A549 (cell line): ENCODE measurements around the gene USP12. TPM values are rescaled to one million over a fixed set of nuclear protein-coding genes. Genes with fewer than 3 reads are reported as not detected.

Experiments used
- ATAC-seq, 2 experiments: fragments of 200-7000 bp in 1 of 2; fragments of >200 bp in 1 of 2; cut with Nextera tagmentation in 1 of 2; cut with Tn5 transposase in 1 of 2; 3 replicates each; pipeline versions ENCODE4 v1.8.0 to v1.9.1; 2018 to 2020; ENCODE audit warnings: mild to moderate bottlenecking in 1 of 2, moderate library complexity in 1 of 2
- CTCF ChIA-PET: fragments of 300-600 bp; sonication (Branson Sonifier 250); formaldehyde crosslinking; extraction: SDS; loops from one replicate; lab custom pipeline; 2021; ENCODE audit warnings: antibody characterized with exemption, inconsistent platforms; lab: Yijun Ruan, JAX
- POLR2A ChIA-PET: fragments of 350-600 bp; formaldehyde crosslinking; extraction: SDS; loops from one replicate; lab custom pipeline; 2021; ENCODE audit warnings: antibody characterized with exemption, inconsistent platforms; lab: Yijun Ruan, JAX
- DNase-seq, 2 experiments: peaks; one replicate each; pipeline versions ENCODE4 v3.0.0 to v3.0.0-alpha.2; 2011 to 2016; ENCODE audit warnings: low read depth in 1 of 2, low spot score in 1 of 2
- FAIRE-seq: peaks from 2 replicates; lab custom pipeline; 2011; peaks lifted over from hg19 to GRCh38; lab: Jason Lieb, UNC
- H3K27ac ChIP-seq, 2 experiments: fragments of >200 bp; sonication (Bioruptor Twin); formaldehyde crosslinking; 3 replicates each; pipeline ENCODE4 v1.5.1; 2016 to 2017
- H3K4me1 ChIP-seq: fragments of >200 bp; sonication (Bioruptor Twin); formaldehyde crosslinking; 3 replicates; pipeline ENCODE4 v1.6.1; 2016
- H3K4me2 ChIP-seq: fragments of >200 bp; sonication (Bioruptor Twin); formaldehyde crosslinking; 3 replicates; pipeline ENCODE4 v1.6.1; 2016
- H3K4me3 ChIP-seq: fragments of >200 bp; sonication (Bioruptor Twin); formaldehyde crosslinking; 3 replicates; pipeline ENCODE4 v1.5.1; 2016
- H3K9me3 ChIP-seq: fragments of >200 bp; sonication (Bioruptor Twin); formaldehyde crosslinking; 3 replicates; pipeline ENCODE4 v1.6.1; 2016
- BHLHE40 ChIP-seq: IDR thresholded peaks from 2 replicates; pipeline ENCODE4 v1.6.1; 2012; ENCODE audit warnings: low read depth, low read length, inconsistent platforms
- CBX2 ChIP-seq: fragments of 200-600 bp; sonication (generic); IDR thresholded peaks from 2 replicates; pipeline ENCODE4 v1.6.1; 2016; ENCODE audit warnings: low read depth, mild to moderate bottlenecking, borderline replicate concordance
- EHMT2 ChIP-seq: fragments of 200-600 bp; sonication (generic); IDR thresholded peaks from 2 replicates; pipeline ENCODE4 v1.6.1; 2016; ENCODE audit warnings: antibody characterized with exemption, low read depth, mild to moderate bottlenecking, moderate library complexity
- FOSL2 ChIP-seq, 2 experiments: fragments of 450-650 bp in 1 of 2; fragments of >200 bp in 1 of 2; sonication (Bioruptor Twin) in 1 of 2; formaldehyde crosslinking; IDR thresholded peaks; 2 replicates each; pipeline versions ENCODE4 v1.5.0 to v1.6.1; 2016 to 2020; ENCODE audit warnings: mild to moderate bottlenecking in 1 of 2, moderate library complexity in 1 of 2
- FOXS1 ChIP-seq: fragments of 250-450 bp; sonication (Bioruptor Pico); IDR thresholded peaks from 2 replicates; pipeline ENCODE4 v1.5.0; 2020; ENCODE audit warnings: mild to moderate bottlenecking, moderate library complexity
- HEYL ChIP-seq: fragments of 250-450 bp; sonication (Bioruptor Pico); IDR thresholded peaks from 2 replicates; pipeline ENCODE4 v1.8.0; 2021; ENCODE audit warnings: mild to moderate bottlenecking, moderate library complexity
- KDM1A ChIP-seq: fragments of 200-600 bp; sonication (generic); IDR thresholded peaks from 2 replicates; pipeline ENCODE4 v1.6.1; 2016; ENCODE audit warnings: low read depth, mild to moderate bottlenecking
- KDM5A ChIP-seq: fragments of 200-600 bp; sonication (generic); IDR thresholded peaks from 2 replicates; pipeline ENCODE4 v1.6.1; 2016; ENCODE audit warnings: antibody characterized with exemption, mild to moderate bottlenecking
- MYC ChIP-seq: IDR thresholded peaks from 2 replicates; pipeline ENCODE4 v1.6.1; 2012; ENCODE audit warnings: mild to moderate bottlenecking, inconsistent platforms, low read length, improper control_type of control experiment, borderline replicate concordance
- NPAS2 ChIP-seq: fragments of 250-450 bp; sonication (Bioruptor Pico); IDR thresholded peaks from 2 replicates; pipeline ENCODE4 v1.8.0; 2022; ENCODE audit warnings: mild to moderate bottlenecking, moderate library complexity, borderline replicate concordance
- NR3C1 ChIP-seq: fragments of >200 bp; sonication (Bioruptor Twin); formaldehyde crosslinking; IDR thresholded peaks from 3 replicates; pipeline ENCODE4 v1.6.1; 2017
- PHF8 ChIP-seq: fragments of 200-600 bp; sonication (generic); IDR thresholded peaks from 2 replicates; pipeline ENCODE4 v1.6.1; 2016; ENCODE audit warnings: low read depth, mild to moderate bottlenecking, antibody characterized with exemption, moderate library complexity, borderline replicate concordance
- RAD21 ChIP-seq, 2 experiments: fragments of >200 bp in 1 of 2; sonication (Bioruptor Twin) in 1 of 2; formaldehyde crosslinking in 1 of 2; IDR thresholded peaks in 1 of 2; conservative IDR thresholded peaks in 1 of 2; 2 replicates in 1 of 2; 3 replicates in 1 of 2; pipeline ENCODE4 v1.6.1; 2012 to 2018; ENCODE audit warnings: inconsistent platforms in 1 of 2
- RARB ChIP-seq: fragments of 250-450 bp; sonication (Bioruptor Pico); IDR thresholded peaks from 2 replicates; pipeline ENCODE4 v1.8.0; 2021; ENCODE audit warnings: mild to moderate bottlenecking, moderate library complexity
- RNF2 ChIP-seq: fragments of 200-600 bp; sonication (generic); IDR thresholded peaks from 2 replicates; pipeline ENCODE4 v1.6.1; 2016; ENCODE audit warnings: low read depth, mild to moderate bottlenecking, antibody characterized with exemption, moderate library complexity, borderline replicate concordance
- ZC3H11A ChIP-seq: fragments of 450-650 bp; IDR thresholded peaks from 2 replicates; pipeline ENCODE4 v1.6.1; 2014; ENCODE audit warnings: antibody characterized with exemption, mild to moderate bottlenecking
- ZFP36 ChIP-seq: fragments of 450-650 bp; IDR thresholded peaks from 2 replicates; pipeline ENCODE4 v1.6.1; 2014; ENCODE audit warnings: borderline replicate concordance; ENCODE audit not compliant: partially characterized antibody
- ZNF302 ChIP-seq: fragments of 250-450 bp; sonication (Bioruptor Pico); IDR thresholded peaks from 2 replicates; pipeline ENCODE4 v1.9.0; 2021; ENCODE audit warnings: inconsistent platforms, mild to moderate bottlenecking, moderate library complexity
- ZSCAN20 ChIP-seq: fragments of 250-450 bp; sonication (Bioruptor Pico); IDR thresholded peaks from 2 replicates; pipeline ENCODE4 v1.8.0; 2022; ENCODE audit warnings: mild to moderate bottlenecking, moderate library complexity
- WGBS: methylation state at CpG from one replicate; pipeline ENCODE4 v1.1.6; 2017; ENCODE audit errors: missing lambda C conversion rate; 5-methylcytosine and 5-hydroxymethylcytosine counted together
- polyA plus RNA-seq, 4 experiments: library from polyadenylated mRNA; depleted of rRNA in 3 of 4; stranded (reverse); fragments of >200 nt; fragmentation: RNase III in 1 of 4; extraction: RNeasy Plus Mini Kit Qiagen cat#74134 plus additional on column Dnase treatment in 1 of 4; gene quantifications; 2 replicates in 3 of 4; 3 replicates in 1 of 4; pipeline ENCODE4 v1.2.3, GENCODE V29; 2011 to 2017
- TF ChIP-seq, protein P1 (sequence below): fragments of 250-450 bp; sonication (Bioruptor Pico); IDR thresholded peaks from 2 replicates; pipeline ENCODE4 v1.5.0; 2020; ENCODE audit warnings: low read depth, mild to moderate bottlenecking, moderate library complexity
- TF ChIP-seq, protein P2 (sequence below): fragments of 200-600 bp; sonication (generic); IDR thresholded peaks from 2 replicates; pipeline ENCODE4 v1.6.1; 2016; ENCODE audit warnings: antibody characterized with exemption, mild to moderate bottlenecking, moderate library complexity
- TF ChIP-seq, protein P3 (sequence below): fragments of >200 bp; sonication (Bioruptor Twin); formaldehyde crosslinking; IDR thresholded peaks from 2 replicates; pipeline ENCODE4 v1.6.1; 2016

USP12 gene
- polyA plus RNA-seq, 2 of the 4 experiments (the other 2 are of a cell fraction) = 19.1 to 21.2 TPM

DNA sequence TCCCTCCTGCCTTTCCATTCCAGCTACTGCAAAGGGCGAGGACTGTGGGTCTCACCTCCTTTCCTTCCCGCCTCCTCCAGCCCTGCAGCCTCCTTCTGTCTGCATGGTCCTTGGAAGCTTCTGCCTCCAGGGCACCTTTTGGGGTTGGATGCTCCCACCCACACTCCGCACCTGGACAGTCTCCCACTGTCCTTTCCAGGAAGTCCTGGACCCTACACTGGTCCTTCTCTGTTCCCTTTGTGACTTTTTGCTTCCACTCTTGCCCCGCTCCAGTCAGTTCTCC, 130.8 kb downstream of the USP12 start:
- FAIRE-seq = no peak
- ChIA-PET CTCF (interaction anchor here (2.0 kb wide), 1 partner anchor 321 kb away, joined by 5 read pairs; no protein-coding TSS in a partner anchor), POLR2A (no interaction called here)
- Histone ChIP-seq H3K4me1 (peaks cover 48% of the 10 kb centered on the region), H3K9me3 (no peaks in the 10 kb centered on the region), H3K4me3 (no peak overlapping the region), H3K4me2 (no peak overlapping the region), H3K27ac (peak overlapping the region in 1 of 2 experiments; percentile 61; a peak in 3 of 6 replicates)
- WGBS = 99% methylated on average over 4 of the region's 4 CpGs
- DNase-seq = no peak
- ATAC-seq = no peak
- TF ChIP-seq KDM5A (no peak), NR3C1 (no peak), FOSL2 (IDR thresholded peaks at IDR 0.05) (no peak), FOSL2 (CRISPR knock-in tag; IDR thresholded peaks at IDR 0.05) (no peak), BHLHE40 (no peak), FOXS1 (CRISPR knock-in tag) (no peak), ZNF302 (CRISPR knock-in tag) (no peak), PHF8 (no peak), HEYL (CRISPR knock-in tag) (no peak), RARB (CRISPR knock-in tag) (no peak), NPAS2 (CRISPR knock-in tag) (no peak)
- TF ChIP-seq, protein P1, sequence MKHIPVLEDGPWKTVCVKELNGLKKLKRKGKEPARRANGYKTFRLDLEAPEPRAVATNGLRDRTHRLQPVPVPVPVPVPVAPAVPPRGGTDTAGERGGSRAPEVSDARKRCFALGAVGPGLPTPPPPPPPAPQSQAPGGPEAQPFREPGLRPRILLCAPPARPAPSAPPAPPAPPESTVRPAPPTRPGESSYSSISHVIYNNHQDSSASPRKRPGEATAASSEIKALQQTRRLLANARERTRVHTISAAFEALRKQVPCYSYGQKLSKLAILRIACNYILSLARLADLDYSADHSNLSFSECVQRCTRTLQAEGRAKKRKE (CRISPR knock-in tag) = no peak
- TF ChIP-seq, protein P2, sequence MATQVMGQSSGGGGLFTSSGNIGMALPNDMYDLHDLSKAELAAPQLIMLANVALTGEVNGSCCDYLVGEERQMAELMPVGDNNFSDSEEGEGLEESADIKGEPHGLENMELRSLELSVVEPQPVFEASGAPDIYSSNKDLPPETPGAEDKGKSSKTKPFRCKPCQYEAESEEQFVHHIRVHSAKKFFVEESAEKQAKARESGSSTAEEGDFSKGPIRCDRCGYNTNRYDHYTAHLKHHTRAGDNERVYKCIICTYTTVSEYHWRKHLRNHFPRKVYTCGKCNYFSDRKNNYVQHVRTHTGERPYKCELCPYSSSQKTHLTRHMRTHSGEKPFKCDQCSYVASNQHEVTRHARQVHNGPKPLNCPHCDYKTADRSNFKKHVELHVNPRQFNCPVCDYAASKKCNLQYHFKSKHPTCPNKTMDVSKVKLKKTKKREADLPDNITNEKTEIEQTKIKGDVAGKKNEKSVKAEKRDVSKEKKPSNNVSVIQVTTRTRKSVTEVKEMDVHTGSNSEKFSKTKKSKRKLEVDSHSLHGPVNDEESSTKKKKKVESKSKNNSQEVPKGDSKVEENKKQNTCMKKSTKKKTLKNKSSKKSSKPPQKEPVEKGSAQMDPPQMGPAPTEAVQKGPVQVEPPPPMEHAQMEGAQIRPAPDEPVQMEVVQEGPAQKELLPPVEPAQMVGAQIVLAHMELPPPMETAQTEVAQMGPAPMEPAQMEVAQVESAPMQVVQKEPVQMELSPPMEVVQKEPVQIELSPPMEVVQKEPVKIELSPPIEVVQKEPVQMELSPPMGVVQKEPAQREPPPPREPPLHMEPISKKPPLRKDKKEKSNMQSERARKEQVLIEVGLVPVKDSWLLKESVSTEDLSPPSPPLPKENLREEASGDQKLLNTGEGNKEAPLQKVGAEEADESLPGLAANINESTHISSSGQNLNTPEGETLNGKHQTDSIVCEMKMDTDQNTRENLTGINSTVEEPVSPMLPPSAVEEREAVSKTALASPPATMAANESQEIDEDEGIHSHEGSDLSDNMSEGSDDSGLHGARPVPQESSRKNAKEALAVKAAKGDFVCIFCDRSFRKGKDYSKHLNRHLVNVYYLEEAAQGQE = no peak

DNA sequence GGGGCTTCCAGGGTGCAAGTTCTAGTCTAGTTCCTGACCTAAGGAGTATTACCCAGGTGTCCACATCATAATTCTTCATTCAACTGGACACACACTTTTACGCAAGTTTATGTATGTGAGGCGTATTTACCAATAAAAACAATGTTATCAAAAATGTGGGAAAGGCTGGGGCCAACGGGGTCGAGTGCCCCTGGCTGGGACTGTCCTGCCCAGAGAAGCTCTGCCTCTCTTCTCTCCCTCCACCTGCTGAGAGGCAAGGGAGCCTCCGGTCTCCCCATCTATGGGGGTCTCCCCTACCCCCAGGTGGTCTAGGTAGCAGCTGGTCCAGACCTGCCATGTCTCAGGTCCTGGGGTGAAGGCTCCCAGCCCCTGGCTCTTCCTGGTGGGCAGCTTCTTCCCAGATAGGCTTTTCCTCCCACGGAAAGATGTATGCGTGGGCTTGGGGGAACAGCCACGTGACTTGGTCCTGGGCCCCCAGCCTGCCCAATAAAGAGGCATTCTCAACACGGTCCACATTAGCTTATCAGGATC, 132.4 kb downstream of the USP12 start:
- TF ChIP-seq BHLHE40 (no peak), RAD21 (conservative IDR thresholded peaks at IDR 0.05 in 1 of 2, IDR thresholded peaks at IDR 0.05 in 1 of 2) (no peak), RARB (CRISPR knock-in tag) (no peak), EHMT2 (no peak), ZFP36 (no peak), CBX2 (no peak), KDM1A (no peak), MYC (no peak), RNF2 (no peak), ZSCAN20 (CRISPR knock-in tag) (no peak), ZC3H11A (no peak)
- TF ChIP-seq, protein P3, sequence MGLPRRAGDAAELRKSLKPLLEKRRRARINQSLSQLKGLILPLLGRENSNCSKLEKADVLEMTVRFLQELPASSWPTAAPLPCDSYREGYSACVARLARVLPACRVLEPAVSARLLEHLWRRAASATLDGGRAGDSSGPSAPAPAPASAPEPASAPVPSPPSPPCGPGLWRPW = no peak
- TF ChIP-seq, protein P2 = no peak
- CTCF ChIA-PET = interaction anchor here (1.1 to 2.0 kb wide), 4 partner anchors 54 to 323 kb away, joined by 3 to 5 read pairs (median 5); partner anchors contain the start of gene RASL11A
- no peaks in the 10 kb centered on the region for H3K9me3 ChIP-seq
- DNase-seq (no peak), ATAC-seq (no peak), FAIRE-seq (no peak)
- H3K27ac ChIP-seq = peak overlapping the region in 1 of 2 experiments; percentile 66; a peak in 3 of 6 replicates
- peaks cover 55% of the 10 kb centered on the region for H3K4me1 ChIP-seq
- POLR2A ChIA-PET = interaction anchor here (0.6 kb wide), 1 partner anchor 24 kb away, joined by 4 read pairs; no protein-coding TSS in a partner anchor
- WGBS = 82% methylated on average over 4 of the region's 9 CpGs
- H3K4me3 ChIP-seq = no peak overlapping the region
- H3K4me2 ChIP-seq = no peak overlapping the region; the same call in 2 of the 3 replicates
